Smooth muscle cell (in vitro differentiated cells): ENCODE results near the gene CFLAR. TPM values are rescaled to one million over a fixed set of nuclear protein-coding genes. Genes with fewer than 3 reads are reported as not detected.

Experiments used
- DNase-seq: peaks from one replicate; lab custom pipeline; 2025; ENCODE audit not compliant: unreplicated experiment; lab: John Stamatoyannopoulos, UW
- H2AFZ ChIP-seq: fragments of 200-600 bp; sonication (generic); 2 replicates; pipeline ENCODE4 v1.6.0; 2016; ENCODE audit warnings: antibody characterized with exemption, low read depth, mild to moderate bottlenecking
- H3F3A ChIP-seq: fragments of 200-600 bp; sonication (generic); 2 replicates; pipeline ENCODE4 v1.6.0; 2017; ENCODE audit warnings: antibody characterized with exemption, low read depth
- H3K27ac ChIP-seq: fragments of 200-600 bp; sonication (generic); 2 replicates; pipeline ENCODE4 v1.5.1; 2016; ENCODE audit warnings: low read depth, mild to moderate bottlenecking
- H3K27me3 ChIP-seq: fragments of 200-600 bp; sonication (generic); 2 replicates; pipeline ENCODE4 v1.6.1; 2016; ENCODE audit warnings: low read depth, mild to moderate bottlenecking
- H3K36me3 ChIP-seq: fragments of 200-600 bp; sonication (generic); 2 replicates; pipeline ENCODE4 v1.5.1; 2016; ENCODE audit warnings: low read depth
- H3K4me1 ChIP-seq: fragments of 200-600 bp; sonication (generic); 2 replicates; pipeline ENCODE4 v1.5.1; 2016; ENCODE audit warnings: low read depth
- H3K4me2 ChIP-seq: fragments of 200-600 bp; sonication (generic); 2 replicates; pipeline ENCODE4 v1.6.0; 2016; ENCODE audit warnings: mild to moderate bottlenecking
- H3K4me3 ChIP-seq: fragments of 200-600 bp; sonication (generic); 2 replicates; pipeline ENCODE4 v1.5.1; 2016; ENCODE audit warnings: mild to moderate bottlenecking
- H3K79me2 ChIP-seq: fragments of 200-600 bp; sonication (generic); 2 replicates; pipeline ENCODE4 v1.6.0; 2016; ENCODE audit warnings: low read depth, mild to moderate bottlenecking
- H3K9ac ChIP-seq: fragments of 200-600 bp; sonication (generic); 2 replicates; pipeline ENCODE4 v1.6.0; 2016; ENCODE audit warnings: low read depth
- H3K9me3 ChIP-seq: fragments of 200-600 bp; sonication (generic); replicated peaks from 2 replicates; pipeline ENCODE4 v1.5.1; 2016; ENCODE audit warnings: low read depth
- H4K20me1 ChIP-seq: fragments of 200-600 bp; sonication (generic); 2 replicates; pipeline ENCODE4 v1.6.0; 2016; ENCODE audit warnings: low read depth
- WGBS: methylation state at CpG from one replicate; pipeline ENCODE4 v1.1.7; 2016; ENCODE audit warnings: low lambda C conversion rate; 5-methylcytosine and 5-hydroxymethylcytosine counted together
- polyA plus RNA-seq: library from polyadenylated mRNA; unstranded; fragments of >200 nt; fragmentation: Nextera tagmentation; extraction: Ambion mirVana; gene quantifications from 2 replicates; pipeline ENCODE4 v1.2.1, GENCODE V29; 2016
- total RNA-seq: library from RNA; depleted of rRNA; stranded (reverse); fragments of >200 nt; gene quantifications from 2 replicates; pipeline ENCODE4 v1.2.3, GENCODE V29; 2014
- TF ChIP-seq, protein P1 (sequence below): fragments of 200-600 bp; sonication (generic); IDR thresholded peaks from 2 replicates; pipeline ENCODE4 v1.5.1; 2017; ENCODE audit warnings: borderline replicate concordance, mild to moderate bottlenecking, antibody characterized with exemption; ENCODE audit not compliant: insufficient read depth, poor library complexity, severe bottlenecking

Gene CFLAR
- total and polyA plus RNA-seq, 2 experiments from 2014 or later, result 16.0 to 27.1 TPM

DNA sequence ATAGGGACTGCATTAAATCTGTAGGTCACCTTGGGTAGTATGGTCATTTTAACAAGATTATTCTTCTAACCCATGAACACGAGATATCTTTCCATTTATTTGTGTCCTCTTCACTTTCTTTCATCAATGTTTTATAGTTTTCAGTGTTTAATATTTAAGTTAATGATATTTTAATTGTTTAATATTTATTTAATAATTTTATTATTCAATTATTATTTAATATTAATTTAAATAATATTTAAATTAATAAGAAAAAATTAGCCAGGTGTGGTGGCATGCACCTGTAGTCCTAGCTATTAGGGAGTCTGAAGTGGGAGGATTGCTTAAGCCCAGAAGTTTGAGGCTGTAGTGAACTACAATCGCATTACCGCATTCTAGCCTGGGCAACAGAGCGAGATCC is 100.0 kb downstream of the CFLAR start:
- DNase-seq, result no peak
- 97% methylated on average over 4 of the region's 4 CpGs for whole genome bisulfite sequencing
- H3K9ac ChIP-seq, result no peak overlapping the region
- no peak overlapping the region for H3K4me3 ChIP-seq
- H3K4me1 ChIP-seq, result peaks cover 4% of the 10 kb centered on the region
- H3K79me2 ChIP-seq, result no peaks in the 10 kb centered on the region
- no peaks in the 10 kb centered on the region for H3K36me3 ChIP-seq
- no peaks in the 10 kb centered on the region for H4K20me1 ChIP-seq
- TF ChIP-seq, protein P1, sequence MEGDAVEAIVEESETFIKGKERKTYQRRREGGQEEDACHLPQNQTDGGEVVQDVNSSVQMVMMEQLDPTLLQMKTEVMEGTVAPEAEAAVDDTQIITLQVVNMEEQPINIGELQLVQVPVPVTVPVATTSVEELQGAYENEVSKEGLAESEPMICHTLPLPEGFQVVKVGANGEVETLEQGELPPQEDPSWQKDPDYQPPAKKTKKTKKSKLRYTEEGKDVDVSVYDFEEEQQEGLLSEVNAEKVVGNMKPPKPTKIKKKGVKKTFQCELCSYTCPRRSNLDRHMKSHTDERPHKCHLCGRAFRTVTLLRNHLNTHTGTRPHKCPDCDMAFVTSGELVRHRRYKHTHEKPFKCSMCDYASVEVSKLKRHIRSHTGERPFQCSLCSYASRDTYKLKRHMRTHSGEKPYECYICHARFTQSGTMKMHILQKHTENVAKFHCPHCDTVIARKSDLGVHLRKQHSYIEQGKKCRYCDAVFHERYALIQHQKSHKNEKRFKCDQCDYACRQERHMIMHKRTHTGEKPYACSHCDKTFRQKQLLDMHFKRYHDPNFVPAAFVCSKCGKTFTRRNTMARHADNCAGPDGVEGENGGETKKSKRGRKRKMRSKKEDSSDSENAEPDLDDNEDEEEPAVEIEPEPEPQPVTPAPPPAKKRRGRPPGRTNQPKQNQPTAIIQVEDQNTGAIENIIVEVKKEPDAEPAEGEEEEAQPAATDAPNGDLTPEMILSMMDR, result no peak
- no peaks in the 10 kb centered on the region for H3K9me3 ChIP-seq
- H3K4me2 ChIP-seq, result no peak overlapping the region
- H2AFZ ChIP-seq, result no peak overlapping the region
- no peaks in the 10 kb centered on the region for H3F3A ChIP-seq
- no peak overlapping the region for H3K27ac ChIP-seq
- no peaks in the 10 kb centered on the region for H3K27me3 ChIP-seq

GRCh38 chr2:201216918-201217317 is 101.0 kb downstream of the CFLAR start:
- DNase-seq, result no peak
- Histone ChIP-seq H3K4me1 (peaks cover 4% of the 10 kb centered on the region), H3K4me3 (no peak overlapping the region), H3K4me2 (no peak overlapping the region), H3K36me3 (no peaks in the 10 kb centered on the region), H2AFZ (no peak overlapping the region), H3F3A (no peaks in the 10 kb centered on the region), H3K9me3 (no peaks in the 10 kb centered on the region), H3K79me2 (no peaks in the 10 kb centered on the region), H3K27ac (no peak overlapping the region), H3K27me3 (no peaks in the 10 kb centered on the region), H3K9ac (no peak overlapping the region), H4K20me1 (no peaks in the 10 kb centered on the region)
- WGBS, result 96% methylated on average over 1 of the region's 1 CpG
- TF ChIP-seq, protein P1, result no peak

GRCh38 chr2:201218780-201219179 is 102.8 kb downstream of the CFLAR start:
- H3K4me3 ChIP-seq, result no peak overlapping the region
- DNase-seq, result no peak
- peaks cover 4% of the 10 kb centered on the region for H3K4me1 ChIP-seq
- no peaks in the 10 kb centered on the region for H3K9me3 ChIP-seq
- WGBS, result 94% methylated on average over 6 of the region's 6 CpGs
- H3K4me2 ChIP-seq, result no peak overlapping the region
- H3K27me3 ChIP-seq, result no peaks in the 10 kb centered on the region
- no peaks in the 10 kb centered on the region for H3K79me2 ChIP-seq
- H3K36me3 ChIP-seq, result no peaks in the 10 kb centered on the region
- H3K9ac ChIP-seq, result no peak overlapping the region
- H4K20me1 ChIP-seq, result no peaks in the 10 kb centered on the region
- no peaks in the 10 kb centered on the region for H3F3A ChIP-seq
- H2AFZ ChIP-seq, result no peak overlapping the region
- H3K27ac ChIP-seq, result no peak overlapping the region
- TF ChIP-seq, protein P1, result no peak

DNA sequence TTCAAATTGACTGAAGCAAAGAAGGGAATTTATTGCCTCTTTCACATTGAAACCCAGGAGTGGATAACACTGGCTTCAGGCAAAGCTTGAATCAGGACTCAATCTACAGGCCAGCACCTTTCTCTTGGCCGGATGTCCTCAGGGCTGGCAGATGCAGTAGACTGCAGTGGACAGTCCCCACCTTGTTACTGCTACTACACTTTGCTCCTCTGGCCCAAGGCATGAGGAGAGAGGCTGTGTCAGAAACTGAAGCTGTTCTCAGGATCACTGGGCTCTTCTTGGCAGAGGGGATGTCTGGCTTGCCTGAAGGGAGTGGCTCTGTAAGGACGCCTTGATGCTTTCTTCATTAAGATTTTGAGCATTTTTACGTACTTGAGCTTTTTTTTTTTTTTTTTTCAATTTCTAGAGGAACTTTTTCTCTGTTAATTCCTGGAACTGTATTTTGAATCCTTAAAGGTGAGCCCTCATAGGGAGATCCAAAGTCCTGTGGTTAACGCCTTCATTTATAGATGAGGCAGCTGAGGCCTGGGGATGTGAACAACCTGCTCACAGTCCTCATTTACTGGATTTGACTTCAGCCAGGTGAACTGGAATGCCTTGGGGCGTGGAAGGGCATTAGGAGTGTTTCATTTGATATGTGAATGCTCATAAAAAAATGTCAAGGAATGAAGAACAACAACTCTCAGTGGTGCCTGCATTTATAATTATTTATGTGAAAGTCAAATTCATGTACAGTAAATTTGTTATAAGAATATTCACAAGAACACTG is 103.5 kb downstream of the CFLAR start:
- 90% methylated on average over 5 of the region's 5 CpGs for WGBS

More for the DNA sequence above, 103.5 kb downstream of the CFLAR start:
- no peak for DNase-seq
- H3K9ac ChIP-seq, result no peak overlapping the region
- H3K4me1 ChIP-seq, result peaks cover 4% of the 10 kb centered on the region
- no peak overlapping the region for H3K4me2 ChIP-seq
- H3K36me3 ChIP-seq, result no peaks in the 10 kb centered on the region
- no peak overlapping the region for H3K27ac ChIP-seq
- no peaks in the 10 kb centered on the region for H3K27me3 ChIP-seq
- no peaks in the 10 kb centered on the region for H4K20me1 ChIP-seq
- no peak overlapping the region for H3K4me3 ChIP-seq
- TF ChIP-seq, protein P1, result no peak
- H3K79me2 ChIP-seq, result no peaks in the 10 kb centered on the region
- no peaks in the 10 kb centered on the region for H3F3A ChIP-seq
- no peaks in the 10 kb centered on the region for H3K9me3 ChIP-seq
- no peak overlapping the region for H2AFZ ChIP-seq
